Measurements from ENCODE around the gene DNAJB13. TPM values are rescaled to one million over a fixed set of nuclear protein-coding genes. Genes with fewer than 3 reads are reported as not detected.

Gene DNAJB13
- total RNA-seq, 1 donor from 2014 or later: 0.46 TPM

DNA sequence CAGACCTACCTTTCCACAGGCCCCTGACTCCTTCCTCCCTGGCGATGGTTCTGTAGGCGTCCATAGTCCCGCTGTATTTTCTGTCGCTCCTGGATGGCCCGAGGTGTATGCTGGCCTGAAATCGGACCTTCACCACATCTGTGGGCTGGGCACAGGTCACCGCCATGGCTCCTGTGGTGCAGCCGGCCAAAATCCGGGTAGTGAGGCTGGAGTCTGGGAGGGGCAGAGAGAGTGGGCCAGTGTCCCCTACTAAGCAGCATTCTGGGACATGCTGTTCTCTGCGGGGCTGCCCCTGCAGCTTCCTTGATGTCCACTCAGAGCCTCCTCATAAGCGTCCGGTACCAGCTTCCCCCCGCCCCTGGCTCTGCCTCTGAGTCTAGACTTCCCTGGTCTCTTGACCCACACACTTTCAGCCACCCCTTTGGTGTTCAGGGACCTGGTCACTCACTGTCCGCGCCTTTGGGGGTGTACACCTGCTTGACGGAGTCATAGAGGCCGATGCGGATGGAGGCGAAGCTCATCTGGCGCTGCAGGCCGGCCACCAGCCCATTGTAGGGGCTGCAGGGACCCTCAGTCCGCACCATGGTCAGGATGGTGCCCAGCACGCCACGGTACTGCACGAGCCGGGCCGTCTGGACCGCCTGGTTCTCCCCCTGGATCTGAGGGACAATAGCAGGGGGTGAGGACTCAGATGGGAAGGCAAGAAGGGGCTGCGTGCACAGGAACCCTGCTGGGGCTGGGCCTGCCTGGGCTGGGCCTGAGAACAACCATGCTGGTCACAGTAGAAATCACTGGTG is 55.1 kb downstream of the DNAJB13 start:
- TF ChIP-seq, protein P1, sequence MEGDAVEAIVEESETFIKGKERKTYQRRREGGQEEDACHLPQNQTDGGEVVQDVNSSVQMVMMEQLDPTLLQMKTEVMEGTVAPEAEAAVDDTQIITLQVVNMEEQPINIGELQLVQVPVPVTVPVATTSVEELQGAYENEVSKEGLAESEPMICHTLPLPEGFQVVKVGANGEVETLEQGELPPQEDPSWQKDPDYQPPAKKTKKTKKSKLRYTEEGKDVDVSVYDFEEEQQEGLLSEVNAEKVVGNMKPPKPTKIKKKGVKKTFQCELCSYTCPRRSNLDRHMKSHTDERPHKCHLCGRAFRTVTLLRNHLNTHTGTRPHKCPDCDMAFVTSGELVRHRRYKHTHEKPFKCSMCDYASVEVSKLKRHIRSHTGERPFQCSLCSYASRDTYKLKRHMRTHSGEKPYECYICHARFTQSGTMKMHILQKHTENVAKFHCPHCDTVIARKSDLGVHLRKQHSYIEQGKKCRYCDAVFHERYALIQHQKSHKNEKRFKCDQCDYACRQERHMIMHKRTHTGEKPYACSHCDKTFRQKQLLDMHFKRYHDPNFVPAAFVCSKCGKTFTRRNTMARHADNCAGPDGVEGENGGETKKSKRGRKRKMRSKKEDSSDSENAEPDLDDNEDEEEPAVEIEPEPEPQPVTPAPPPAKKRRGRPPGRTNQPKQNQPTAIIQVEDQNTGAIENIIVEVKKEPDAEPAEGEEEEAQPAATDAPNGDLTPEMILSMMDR (conservative IDR thresholded peaks at IDR 0.05; ENCODE audit: low read depth, low read length): no peak
- DNase-seq (ENCODE audit: low read depth): no peak
- H3K4me3 ChIP-seq (ENCODE audit: low read depth, low read length): no peak overlapping the region

- TF ChIP-seq, protein P1 (conservative IDR thresholded peaks at IDR 0.05; ENCODE audit: low read depth, low read length): no peak
- H3K4me3 ChIP-seq (ENCODE audit: low read depth, low read length): no peak overlapping the region
- no peak for DNase-seq (ENCODE audit: low read depth)
These were observed 56.0 kb downstream of the DNAJB13 start for GRCh38 chr11:74006743-74007304.

GRCh38 chr11:74007691-74008372 is 57.0 kb downstream of the DNAJB13 start:
- TF ChIP-seq, protein P1 (conservative IDR thresholded peaks at IDR 0.05; ENCODE audit: low read depth, low read length): no peak
- DNase-seq (ENCODE audit: low read depth): no peak
- no peak overlapping the region for H3K4me3 ChIP-seq (ENCODE audit: low read depth, low read length)

GRCh38 chr11:74008373-74009229 is 57.8 kb downstream of the DNAJB13 start, which contains the start of gene UCP3:
Gene UCP3, minus strand, starts transcription at chr11:74009085. Its CDS starts 2,043 bp downstream, at chr11:74007042.
- TF ChIP-seq, protein P1 (conservative IDR thresholded peaks at IDR 0.05; ENCODE audit: low read depth, low read length): no peak
- no peak within 1 kb of the TSS for H3K4me3 ChIP-seq (ENCODE audit: low read depth, low read length)
- no peak for DNase-seq (ENCODE audit: low read depth)

DNA sequence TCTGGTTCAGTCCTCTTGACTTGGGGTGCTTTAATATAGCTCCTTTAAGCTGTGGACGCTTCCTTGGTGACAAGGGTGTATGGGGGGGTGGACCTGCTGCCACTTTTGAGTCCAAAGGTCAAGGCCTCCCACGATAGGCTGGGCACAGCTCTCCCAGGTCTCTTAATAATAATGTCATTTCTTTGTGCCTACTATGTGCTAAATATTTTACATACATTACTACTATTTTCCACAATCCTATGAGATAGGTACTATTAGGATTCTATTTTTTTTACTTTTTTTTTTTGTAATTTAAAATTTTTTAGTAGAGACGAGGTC is 58.4 kb downstream of the DNAJB13 start:
- TF ChIP-seq, protein P1 (conservative IDR thresholded peaks at IDR 0.05; ENCODE audit: low read depth, low read length): no peak
- no peak overlapping the region for H3K4me3 ChIP-seq (ENCODE audit: low read depth, low read length)
- DNase-seq (ENCODE audit: low read depth): no peak

DNA sequence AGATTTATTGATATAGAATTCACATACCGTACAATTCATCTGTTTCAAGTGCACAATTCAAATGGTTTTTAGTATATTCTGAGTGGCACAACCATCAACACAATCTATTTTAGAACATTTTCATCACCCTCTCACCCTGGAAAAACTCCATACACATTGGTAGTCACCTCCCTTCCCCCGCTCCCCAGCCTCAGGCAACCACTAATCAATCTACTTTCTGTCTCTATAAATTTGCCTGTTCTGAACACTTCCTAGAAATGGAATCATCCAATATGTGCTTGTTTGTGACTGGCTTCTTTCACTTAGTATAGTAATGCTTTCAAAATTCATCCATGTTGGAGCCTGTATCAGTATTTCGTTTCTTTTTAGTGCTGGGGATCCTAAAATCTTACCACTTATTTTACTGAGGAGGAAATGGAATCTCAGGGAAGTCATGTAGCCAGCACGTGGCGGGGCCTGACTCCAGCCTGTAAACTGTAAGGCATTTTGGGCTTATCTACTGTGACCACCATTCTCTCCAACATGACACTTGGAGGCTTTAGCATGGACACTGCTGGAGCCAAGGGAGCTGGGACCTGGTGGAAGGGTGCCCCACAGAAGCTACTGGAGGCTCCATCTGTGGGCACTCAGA is 59.0 kb downstream of the DNAJB13 start:
- no peak for DNase-seq (ENCODE audit: low read depth)
- no peak overlapping the region for H3K4me3 ChIP-seq (ENCODE audit: low read depth, low read length)
- TF ChIP-seq, protein P1 (conservative IDR thresholded peaks at IDR 0.05; ENCODE audit: low read depth, low read length): no peak
